Panc1 (cell line): ENCODE data around the gene PKP3. TPM values are rescaled to one million over a fixed set of nuclear protein-coding genes. Genes with fewer than 3 reads are reported as not detected.

Experiments used
- ATAC-seq: fragments of 200-7000 bp; cut with Tn5 transposase; 2 replicates; pipeline ENCODE4 v1.9.1; 2020; ENCODE audit warnings: mild to moderate bottlenecking, moderate library complexity
- BruUV-seq: library from RNA; stranded (reverse); fragments of 400-500 nt; replicated peaks from 2 replicates; lab custom pipeline; 2021; lab: Mats Ljungman, UMichigan
- CTCF ChIA-PET: fragments of 300-600 bp; sonication (Branson Sonifier 250); formaldehyde crosslinking; loops from one replicate; lab custom pipeline; 2022; ENCODE audit warnings: antibody characterized with exemption; lab: Charles Lee
- POLR2A ChIA-PET: fragments of 300-600 bp; sonication (Branson Sonifier 250); formaldehyde crosslinking; loops from one replicate; lab custom pipeline; 2022; ENCODE audit warnings: antibody characterized with exemption; lab: Charles Lee
- DNase-seq: peaks from one replicate; pipeline ENCODE4 v3.0.0-alpha.2; 2010; ENCODE audit warnings: low read depth, low spot score
- H3K27ac ChIP-seq: 2 replicates; pipeline ENCODE4 v1.5.1; 2011; ENCODE audit warnings: mild to moderate bottlenecking, low read length, inconsistent platforms
- H3K27me3 ChIP-seq: fragments of 200-500 bp; sonication (Bioruptor generic); 2 replicates; pipeline ENCODE4 v1.6.0; 2014; ENCODE audit warnings: low read length, inconsistent platforms; ENCODE audit not compliant: control insufficient read depth, insufficient read depth
- H3K36me3 ChIP-seq: fragments of 200-500 bp; sonication (Bioruptor generic); 2 replicates; pipeline ENCODE4 v1.5.1; 2014; ENCODE audit warnings: inconsistent platforms, mild to moderate bottlenecking, low read length, moderate library complexity; ENCODE audit not compliant: control insufficient read depth, insufficient read depth
- H3K4me1 ChIP-seq: 2 replicates; pipeline ENCODE4 v1.5.1; 2011; ENCODE audit warnings: inconsistent platforms, mild to moderate bottlenecking, low read length, moderate library complexity; ENCODE audit not compliant: control insufficient read depth, insufficient read depth
- H3K4me3 ChIP-seq, 2 experiments: 2 replicates each; pipeline ENCODE4 v1.5.1; 2011 to 2012; ENCODE audit warnings: low read depth in 2 of 2, low read length in 2 of 2, mild to moderate bottlenecking in 2 of 2, inconsistent platforms in 1 of 2, moderate library complexity in 1 of 2
- H3K9me3 ChIP-seq: fragments of 200-500 bp; sonication (Bioruptor generic); 2 replicates; pipeline ENCODE4 v1.5.1; 2014; ENCODE audit warnings: low read depth, mild to moderate bottlenecking, inconsistent platforms, low read length, moderate library complexity; ENCODE audit not compliant: control insufficient read depth, insufficient read depth
- CTCF ChIP-seq: fragments of 450-650 bp; IDR thresholded peaks from 2 replicates; pipeline ENCODE4 v1.5.1; 2017; ENCODE audit warnings: mild to moderate bottlenecking
- POLR2AphosphoS5 ChIP-seq: IDR thresholded peaks from 2 replicates; pipeline ENCODE4 v1.6.1; 2012; ENCODE audit warnings: mild to moderate bottlenecking, low read depth, low read length, moderate library complexity
- REST ChIP-seq, 2 experiments: IDR thresholded peaks; 2 replicates each; pipeline ENCODE4 v1.6.1; 2011 to 2012; ENCODE audit warnings: low read depth in 2 of 2, control low read depth in 1 of 2, low read length in 1 of 2, mild to moderate bottlenecking in 1 of 2, moderate library complexity in 1 of 2; ENCODE audit not compliant: insufficient read depth in 1 of 2
- SIN3A ChIP-seq: IDR thresholded peaks from 2 replicates; pipeline ENCODE4 v1.6.1; 2012; ENCODE audit warnings: low read depth, mild to moderate bottlenecking, low read length, moderate library complexity, borderline replicate concordance; ENCODE audit not compliant: insufficient read depth
- TCF7L2 ChIP-seq: IDR thresholded peaks from 2 replicates; pipeline ENCODE4 v1.6.1; 2011; ENCODE audit warnings: mild to moderate bottlenecking, low read depth, low read length, inconsistent platforms
- in situ Hi-C: cut with HindIII; loops from 2 replicates; pipeline ENCODE4 v1.10.0; 2016; ENCODE audit warnings: low sequenced_read_pairs, low pct_unique_long_range_greater_than_20kb
- intact Hi-C: fragments of 100-400 bp; cut with micrococcal nuclease; formaldehyde crosslinking; loops from one replicate; pipeline ENCODE4 v1.10.0; 2022; ENCODE audit not compliant: unreplicated experiment
- total RNA-seq: library from RNA; stranded (reverse); gene quantifications from one replicate; pipeline ENCODE4 v1.2.1, GENCODE V29; 2021; ENCODE audit not compliant: unreplicated experiment

The PKP3 gene
- total RNA-seq, 1 experiment from 2014 or later, result 36.8 TPM

- intact Hi-C loops, result no loop called here
- in situ Hi-C loops, result no loop called here
- no peak overlapping the region for H3K27ac ChIP-seq
- H3K4me3 ChIP-seq, result no peak overlapping the region
- no peak for TF ChIP-seq POLR2AphosphoS5
- TF ChIP-seq TCF7L2, result no peak
- no peak for TF ChIP-seq REST (IDR thresholded peaks at IDR 0.05; ENCODE audit: insufficient read depth in 1 of 2, low read depth in 2 of 2, low read length in 1 of 2)
- TF ChIP-seq SIN3A, result no peak
- TF ChIP-seq CTCF, result no peak
- POLR2A ChIA-PET, result no interaction called here
- H3K4me1 ChIP-seq, result peaks cover 11% of the 10 kb centered on the region
- ATAC-seq (no peak), DNase-seq (no peak)
- H3K27me3 ChIP-seq, result no peaks in the 10 kb centered on the region
- no TSS peak for BruUV-seq
- CTCF ChIA-PET, result interaction anchor here (1.2 kb wide), 1 partner anchor 83 kb away, joined by 4 read pairs; no protein-coding TSS in a partner anchor
- no peaks in the 10 kb centered on the region for H3K9me3 ChIP-seq
- H3K36me3 ChIP-seq, result no peaks in the 10 kb centered on the region
Observed at GRCh38 chr11:364991-365725, 28.9 kb upstream of the PKP3 start.

GRCh38 chr11:365831-366230 lies 28.2 kb upstream of the PKP3 start:
- H3K4me1 ChIP-seq, result peaks cover 18% of the 10 kb centered on the region
- intact Hi-C loops (no loop called here), in situ Hi-C loops (no loop called here)
- ATAC-seq (no peak), DNase-seq (no peak)
- no peaks in the 10 kb centered on the region for H3K36me3 ChIP-seq
- BruUV-seq, result no TSS peak
- ChIA-PET CTCF (no interaction called here), POLR2A (no interaction called here)
- TF ChIP-seq POLR2AphosphoS5 (no peak), CTCF (no peak), SIN3A (no peak), TCF7L2 (no peak)
- no peak overlapping the region for H3K4me3 ChIP-seq
- H3K27ac ChIP-seq, result no peak overlapping the region
- H3K9me3 ChIP-seq, result no peaks in the 10 kb centered on the region
- H3K27me3 ChIP-seq, result no peaks in the 10 kb centered on the region
